GM21526 (cell line): ENCODE measurements around the gene AIFM1.

Experiments
- ATAC-seq: cut with Tn5 transposase; IDR thresholded peaks from one replicate; pipeline ENCODE4 v1.9.1; 2021; ENCODE audit warnings: moderate library complexity; ENCODE audit not compliant: unreplicated experiment, low FRiP score

Gene AIFM1

GRCh38 chrX:130165703-130166502, at the start of gene AIFM1:
TSS of gene AIFM1 (minus strand) at chrX:130165841. CDS start at chrX:130165656, 185 bp downstream.
- ATAC-seq: peak; percentile 78

DNA sequence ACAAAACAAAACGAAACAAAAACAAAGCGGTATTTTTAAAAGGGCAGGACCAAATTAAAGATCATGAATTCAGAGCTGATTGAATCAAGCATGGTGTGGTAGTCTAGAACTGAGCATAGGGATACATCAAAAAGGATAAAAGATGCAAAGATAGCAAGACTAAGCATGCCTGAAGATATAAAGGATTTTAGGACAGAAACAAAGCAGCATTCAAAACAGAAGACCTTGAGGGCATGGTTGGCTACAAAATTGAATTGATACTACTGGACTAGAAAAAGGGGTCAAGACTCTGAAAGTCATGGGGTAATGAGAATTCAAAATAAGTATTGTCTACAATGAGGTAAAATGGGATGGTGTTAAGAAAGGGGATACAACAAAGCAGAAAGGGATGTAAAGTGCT, 47.7 kb upstream of the AIFM1 start:
- no peak for ATAC-seq

DNA sequence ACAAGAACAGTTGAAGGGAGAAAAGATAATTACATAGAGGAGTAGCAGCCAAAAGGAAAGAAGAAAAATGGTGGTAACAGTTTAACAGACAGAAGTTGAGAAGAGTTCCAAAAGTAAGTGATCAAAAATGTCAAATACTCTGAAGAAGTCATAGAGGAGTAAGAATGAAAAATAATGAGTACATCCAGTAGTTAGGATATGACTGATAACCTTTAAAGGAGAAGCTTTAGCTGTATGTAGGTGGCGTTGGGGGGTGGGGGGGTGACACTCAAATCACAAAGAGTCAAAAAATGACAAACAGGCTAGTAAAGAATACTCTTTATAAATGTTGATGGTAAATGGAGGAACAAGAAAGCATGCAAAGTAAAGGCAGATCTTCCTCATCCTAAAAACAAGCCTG, 46.7 kb upstream of the AIFM1 start:
- no peak for ATAC-seq

- ATAC-seq: no peak
Observed at GRCh38 chrX:130211415-130212186, 46.0 kb upstream of the AIFM1 start.

GRCh38 chrX:130204647-130205046, 39.0 kb upstream of the AIFM1 start:
- no peak for ATAC-seq

- ATAC-seq: no peak
Observed at GRCh38 chrX:130197464-130197863, 31.8 kb upstream of the AIFM1 start.

GRCh38 chrX:130196466-130196865, 30.8 kb upstream of the AIFM1 start:
- ATAC-seq: no peak

- ATAC-seq: no peak
Observed at GRCh38 chrX:130190801-130191200, 25.2 kb upstream of the AIFM1 start.

- ATAC-seq: no peak
Observed at GRCh38 chrX:130186651-130187050, 21.0 kb upstream of the AIFM1 start.

- ATAC-seq: no peak
Observed at GRCh38 chrX:130184857-130185256, 19.2 kb upstream of the AIFM1 start.

GRCh38 chrX:130184168-130184567, 18.5 kb upstream of the AIFM1 start:
- ATAC-seq: no peak

- ATAC-seq: no peak
Observed at GRCh38 chrX:130179579-130180215, 14.1 kb upstream of the AIFM1 start.

DNA sequence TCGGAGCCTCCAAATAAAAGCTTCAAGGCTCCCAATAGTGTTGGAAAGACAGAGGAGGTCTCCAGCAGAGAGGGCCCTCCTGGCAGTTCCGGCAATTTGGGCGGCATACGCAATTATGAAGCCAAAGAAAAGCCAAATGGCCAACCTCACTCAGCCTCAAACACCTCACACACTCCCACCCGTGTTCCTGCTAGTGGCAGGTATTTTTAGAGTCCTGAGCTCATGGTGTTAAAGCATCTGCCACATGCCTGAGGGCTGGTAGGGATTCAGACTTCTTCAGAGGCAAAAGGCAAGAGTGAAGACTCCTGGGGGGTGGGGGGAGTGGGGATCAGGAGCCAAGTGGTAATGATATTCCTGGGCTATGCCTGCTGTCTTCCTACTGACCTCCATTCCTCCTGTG, 13.5 kb upstream of the AIFM1 start:
- ATAC-seq: no peak

GRCh38 chrX:130176942-130177341, 11.3 kb upstream of the AIFM1 start:
- no peak for ATAC-seq

- ATAC-seq: peak; percentile 67
Observed at GRCh38 chrX:130176354-130176776, 10.7 kb upstream of the AIFM1 start.

DNA sequence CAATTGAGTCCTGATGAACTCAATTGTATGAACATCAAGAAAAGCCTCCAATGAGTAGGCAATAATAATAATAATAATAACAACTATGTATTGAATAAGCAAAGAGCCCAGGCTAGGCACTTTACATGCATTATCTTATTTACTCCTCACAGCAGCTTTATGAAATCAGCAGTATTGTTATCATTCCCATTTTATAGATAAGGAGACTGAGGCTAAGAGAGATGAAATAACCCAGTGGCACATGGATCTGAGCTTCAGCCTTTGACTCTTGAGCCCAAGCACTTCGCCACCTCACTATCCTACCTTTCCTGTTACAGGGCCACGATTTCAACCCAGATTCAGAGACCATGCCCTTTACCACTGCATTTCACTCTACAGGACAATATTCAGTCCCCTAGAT, 9.3 kb upstream of the AIFM1 start:
- no peak for ATAC-seq

- ATAC-seq: no peak
Observed at GRCh38 chrX:130174045-130174704, 8.5 kb upstream of the AIFM1 start.

DNA sequence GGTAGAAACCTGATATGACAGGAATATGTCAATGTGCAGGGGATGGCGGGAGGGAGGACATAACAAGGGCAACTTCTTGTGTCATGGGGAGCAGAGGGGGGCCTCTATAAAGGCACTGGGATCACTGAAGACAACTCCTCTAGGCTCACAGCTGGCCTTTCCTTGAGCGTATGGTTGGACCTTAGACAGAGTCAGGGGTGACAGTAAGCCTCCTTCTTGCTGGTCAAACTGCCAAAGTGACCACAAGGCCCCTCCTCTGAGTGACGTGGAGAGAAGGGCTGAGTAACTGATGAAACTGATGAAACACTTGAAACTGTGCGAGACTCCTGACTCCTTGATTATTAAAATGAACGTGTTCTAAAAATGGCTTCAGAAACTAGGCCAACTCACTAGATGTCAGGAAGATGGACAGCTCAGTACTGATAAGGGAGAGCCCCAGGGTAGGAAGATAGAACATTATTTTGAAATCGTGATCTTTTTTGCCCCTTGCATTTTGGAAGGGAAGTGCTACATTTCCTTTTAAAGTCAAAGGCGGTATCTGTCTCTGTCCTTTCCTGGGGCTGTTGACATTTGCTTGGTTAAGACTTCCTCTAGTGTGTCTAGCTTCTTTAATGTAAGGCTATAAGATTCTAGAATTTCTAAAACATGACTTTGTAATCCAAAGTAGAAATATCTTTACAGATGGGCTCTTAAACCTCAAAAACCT, 7.7 kb upstream of the AIFM1 start:
- peak; percentile 29 for ATAC-seq

- no peak for ATAC-seq
Observed at GRCh38 chrX:130172127-130172845, 6.6 kb upstream of the AIFM1 start.
